HCT116 (cell line): ENCODE data around the gene SMCR8. TPM values are rescaled to one million over a fixed set of nuclear protein-coding genes. Genes with fewer than 3 reads are reported as not detected.

Experiments
- ATAC-seq: fragments of 200-7000 bp; cut with Tn5 transposase; 2 replicates; pipeline ENCODE4 v1.9.1; 2020; ENCODE audit warnings: mild to moderate bottlenecking, moderate library complexity
- BruUV-seq: library from RNA; stranded (reverse); fragments of 400-500 nt; replicated peaks from 2 replicates; lab custom pipeline; 2021; lab: Mats Ljungman, UMichigan
- CTCF ChIA-PET: fragments of 300-600 bp; sonication (Branson Sonifier 250); formaldehyde crosslinking; loops from one replicate; lab custom pipeline; 2021; ENCODE audit warnings: antibody characterized with exemption; lab: Charles Lee
- POLR2A ChIA-PET: fragments of 300-600, 350-600 bp; sonication (Branson Sonifier 250); formaldehyde crosslinking; loops from one replicate; lab custom pipeline; 2021; ENCODE audit warnings: antibody characterized with exemption; lab: Charles Lee
- RAD21 ChIA-PET, 2 experiments: fragments of 300-600 bp; sonication (Branson Sonifier 250); formaldehyde crosslinking; loops; one replicate each; lab custom pipeline; 2023; ENCODE audit warnings: low total read pairs in 2 of 2; ENCODE audit not compliant: uncharacterized antibody in 2 of 2, unreplicated experiment in 2 of 2, low non-redundant PET in 1 of 2; lab: Charles Lee
- DNase-seq: peaks from one replicate; pipeline ENCODE4 v3.0.0-alpha.2; 2010; ENCODE audit warnings: low read depth, low spot score
- H2AFZ ChIP-seq: fragments of 200-600 bp; shearing (Covaris generic), sonication (generic); 2 replicates; pipeline ENCODE4 v1.6.1; 2017; ENCODE audit warnings: low read depth, mixed run types, mixed read lengths, antibody characterized with exemption, low read length; ENCODE audit not compliant: poor library complexity, severe bottlenecking
- H3K27ac ChIP-seq: 2 replicates; pipeline ENCODE4 v1.5.1; 2012; ENCODE audit warnings: low read depth, low read length
- H3K27me3 ChIP-seq: fragments of 200-600 bp; sonication (generic); 2 replicates; pipeline ENCODE4 v1.6.1; 2016; ENCODE audit warnings: mixed run types, low read length, mixed read lengths; ENCODE audit not compliant: insufficient read depth
- H3K36me3 ChIP-seq, 2 experiments: fragments of 200-500 bp in 1 of 2; fragments of 200-600 bp in 1 of 2; sonication (Bioruptor generic) in 1 of 2; sonication (generic) in 1 of 2; 2 replicates each; pipeline versions ENCODE4 v1.5.1 to v1.6.1; 2014 to 2016; ENCODE audit warnings: low read length in 2 of 2, inconsistent platforms in 1 of 2, mixed read lengths in 1 of 2, mixed run types in 1 of 2; ENCODE audit not compliant: insufficient read depth in 2 of 2, control insufficient read depth in 1 of 2
- H3K4me1 ChIP-seq, 2 experiments: fragments of 200-600 bp in 1 of 2; sonication (generic) in 1 of 2; 2 replicates each; pipeline versions ENCODE4 v1.5.1 to v1.6.1; 2012 to 2017; ENCODE audit warnings: low read length in 2 of 2, inconsistent platforms in 1 of 2, mild to moderate bottlenecking in 1 of 2, mixed read lengths in 1 of 2, mixed run types in 1 of 2, moderate library complexity in 1 of 2; ENCODE audit not compliant: insufficient read depth in 2 of 2, control insufficient read depth in 1 of 2
- H3K4me2 ChIP-seq: fragments of 200-600 bp; sonication (generic); 2 replicates; pipeline ENCODE4 v1.6.1; 2017; ENCODE audit warnings: mixed run types, low read length, mixed read lengths
- H3K4me3 ChIP-seq, 2 experiments: fragments of 200-600 bp in 1 of 2; sonication (generic) in 1 of 2; replicated peaks in 1 of 2; 2 replicates each; pipeline ENCODE4 v1.5.1; 2011 to 2016; ENCODE audit warnings: low read length in 2 of 2, control low read depth in 1 of 2, low read depth in 1 of 2, mild to moderate bottlenecking in 1 of 2, mixed read lengths in 1 of 2, mixed run types in 1 of 2
- H3K79me2 ChIP-seq: fragments of 200-600 bp; sonication (generic); 2 replicates; pipeline ENCODE4 v1.6.1; 2017; ENCODE audit warnings: mild to moderate bottlenecking, mixed run types, low read length, moderate library complexity, mixed read lengths; ENCODE audit not compliant: insufficient read depth
- H3K9ac ChIP-seq: fragments of 200-600 bp; sonication (generic); 2 replicates; pipeline ENCODE4 v1.6.1; 2016; ENCODE audit warnings: low read length, mixed read lengths
- H3K9me2 ChIP-seq: fragments of 200-600 bp; sonication (generic), shearing (Covaris generic); 2 replicates; pipeline ENCODE4 v1.6.1; 2017; ENCODE audit warnings: mixed run types, mild to moderate bottlenecking, moderate library complexity; ENCODE audit not compliant: insufficient read depth
- H3K9me3 ChIP-seq, 2 experiments: fragments of 200-500 bp in 1 of 2; fragments of 200-600 bp in 1 of 2; sonication (Bioruptor generic) in 1 of 2; sonication (generic) in 1 of 2; 2 replicates each; pipeline ENCODE4 v1.6.1; 2014 to 2017; ENCODE audit warnings: low read length in 2 of 2, mixed read lengths in 2 of 2, inconsistent platforms in 1 of 2, low read depth in 1 of 2, mild to moderate bottlenecking in 1 of 2, mixed run types in 1 of 2, moderate library complexity in 1 of 2; ENCODE audit not compliant: control insufficient read depth in 1 of 2, insufficient read depth in 1 of 2
- H4K20me1 ChIP-seq: fragments of 200-600 bp; sonication (generic), shearing (Covaris generic); 2 replicates; pipeline ENCODE4 v1.6.1; 2017; ENCODE audit warnings: mixed run types, mild to moderate bottlenecking, moderate library complexity; ENCODE audit not compliant: insufficient read depth
- CBX3 ChIP-seq: IDR thresholded peaks from 2 replicates; pipeline ENCODE4 v1.6.1; 2012; ENCODE audit warnings: low read depth
- EGR1 ChIP-seq: IDR thresholded peaks from 2 replicates; pipeline ENCODE4 v1.6.1; 2012; ENCODE audit warnings: low read depth
- EZH2phosphoT487 ChIP-seq: fragments of 200-600 bp; IDR thresholded peaks from 2 replicates; pipeline ENCODE4 v1.6.1; 2018; ENCODE audit warnings: antibody characterized with exemption, borderline replicate concordance
- FOSL1 ChIP-seq: IDR thresholded peaks from 2 replicates; pipeline ENCODE4 v1.6.1; 2012; ENCODE audit warnings: low read depth
- JUND ChIP-seq: IDR thresholded peaks from 2 replicates; pipeline ENCODE4 v1.6.1; 2012
- POLR2A ChIP-seq: IDR thresholded peaks from 2 replicates; pipeline ENCODE4 v1.7.0; 2011; ENCODE audit warnings: borderline replicate concordance; ENCODE audit not compliant: insufficient read depth, insufficient read length; ENCODE audit errors: extremely low read depth
- RAD21 ChIP-seq: IDR thresholded peaks from 2 replicates; pipeline ENCODE4 v1.6.1; 2012; ENCODE audit warnings: low read depth, mild to moderate bottlenecking
- SIN3A ChIP-seq: IDR thresholded peaks from 2 replicates; pipeline ENCODE4 v1.6.1; 2012; ENCODE audit warnings: low read depth
- ZFX ChIP-seq: fragments of 450-650 bp; IDR thresholded peaks from 2 replicates; pipeline ENCODE4 v1.6.1; 2017
- ZNF274 ChIP-seq: fragments of 200-500 bp; sonication (Bioruptor generic); IDR thresholded peaks from 2 replicates; pipeline ENCODE4 v1.6.1; 2014; ENCODE audit warnings: mild to moderate bottlenecking, low read depth, low read length, inconsistent platforms
- intact Hi-C: fragments of 100-400 bp; cut with micrococcal nuclease; formaldehyde crosslinking; loops from 2 replicates; pipeline ENCODE4 v1.10.0; 2022
- total RNA-seq: library from RNA; stranded (reverse); gene quantifications from one replicate; pipeline ENCODE4 v1.2.1, GENCODE V29; 2021; ENCODE audit not compliant: unreplicated experiment
- TF ChIP-seq, protein P1 (sequence below), 3 experiments: fragments of 200-600 bp in 1 of 3; sonication (generic) in 1 of 3; IDR thresholded peaks in 2 of 3; conservative IDR thresholded peaks in 1 of 3; 2 replicates each; pipeline ENCODE4 v1.5.1; 2012 to 2017; ENCODE audit warnings: low read depth in 2 of 3, low read length in 2 of 3, antibody characterized with exemption in 1 of 3, borderline replicate concordance in 1 of 3, control low read depth in 1 of 3, mild to moderate bottlenecking in 1 of 3, mixed read lengths in 1 of 3, mixed run types in 1 of 3, moderate library complexity in 1 of 3; ENCODE audit not compliant: insufficient read depth in 1 of 3
- TF ChIP-seq, protein P2 (sequence below): IDR thresholded peaks from 2 replicates; pipeline ENCODE4 v1.6.1; 2011; ENCODE audit warnings: mild to moderate bottlenecking, low read length, moderate library complexity; ENCODE audit not compliant: insufficient replicate concordance; ENCODE audit errors: extremely low read depth

SMCR8 gene
- total RNA-seq, 1 experiment from 2014 or later = 12.7 TPM

DNA sequence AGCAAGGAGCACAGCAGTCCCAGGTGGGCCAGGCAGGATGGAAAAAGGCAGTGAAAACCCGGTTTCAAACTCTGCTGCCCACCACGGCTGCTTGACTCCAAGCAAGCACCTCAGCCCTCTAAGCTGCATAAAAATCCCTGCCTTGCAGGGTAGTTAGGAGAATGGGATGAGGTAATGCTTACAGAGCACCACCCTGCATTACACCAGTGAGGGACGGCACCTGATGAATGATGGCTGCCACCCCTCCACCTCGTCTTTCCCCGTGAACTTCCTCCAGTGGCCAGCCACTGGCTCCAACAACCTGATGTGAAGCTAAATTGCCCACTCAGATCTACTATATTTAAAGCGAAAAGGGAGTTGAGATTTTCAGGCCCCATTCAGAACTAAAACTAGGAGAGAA lies 33.3 kb upstream of the SMCR8 start:
- POLR2A ChIA-PET = no interaction called here

More for the DNA sequence above, 33.3 kb upstream of the SMCR8 start:
- Histone ChIP-seq H3K27me3 (no peaks in the 10 kb centered on the region), H3K36me3 (peaks cover 54 to 67% of the 10 kb centered on the region in 2 experiments), H2AFZ (no peak overlapping the region), H3K27ac (no peak overlapping the region), H3K9me2 (no peaks in the 10 kb centered on the region), H3K4me2 (no peak overlapping the region), H3K9ac (no peak overlapping the region), H3K9me3 (no peaks in the 10 kb centered on the region), H3K79me2 (no peaks in the 10 kb centered on the region; the same call in 1 of the 2 replicates), H3K4me3 (no peak overlapping the region), H4K20me1 (peaks cover 3% of the 10 kb centered on the region; the same call in 1 of the 2 replicates), H3K4me1 (peaks cover 0 to 6% of the 10 kb centered on the region in 2 experiments; a peak in 1 of 4 replicates)
- ChIA-PET CTCF (no interaction called here), RAD21 (no interaction called here)
- no peak for DNase-seq
- intact Hi-C loops = no loop called here
- TF ChIP-seq EGR1 = no peak
- TF ChIP-seq EZH2phosphoT487 = no peak
- TF ChIP-seq ZNF274 = no peak
- no peak for TF ChIP-seq RAD21
- no peak for TF ChIP-seq JUND
- no peak for TF ChIP-seq FOSL1
- TF ChIP-seq SIN3A = no peak
- TF ChIP-seq ZFX = no peak
- no peak for TF ChIP-seq CBX3
- TF ChIP-seq, protein P1, sequence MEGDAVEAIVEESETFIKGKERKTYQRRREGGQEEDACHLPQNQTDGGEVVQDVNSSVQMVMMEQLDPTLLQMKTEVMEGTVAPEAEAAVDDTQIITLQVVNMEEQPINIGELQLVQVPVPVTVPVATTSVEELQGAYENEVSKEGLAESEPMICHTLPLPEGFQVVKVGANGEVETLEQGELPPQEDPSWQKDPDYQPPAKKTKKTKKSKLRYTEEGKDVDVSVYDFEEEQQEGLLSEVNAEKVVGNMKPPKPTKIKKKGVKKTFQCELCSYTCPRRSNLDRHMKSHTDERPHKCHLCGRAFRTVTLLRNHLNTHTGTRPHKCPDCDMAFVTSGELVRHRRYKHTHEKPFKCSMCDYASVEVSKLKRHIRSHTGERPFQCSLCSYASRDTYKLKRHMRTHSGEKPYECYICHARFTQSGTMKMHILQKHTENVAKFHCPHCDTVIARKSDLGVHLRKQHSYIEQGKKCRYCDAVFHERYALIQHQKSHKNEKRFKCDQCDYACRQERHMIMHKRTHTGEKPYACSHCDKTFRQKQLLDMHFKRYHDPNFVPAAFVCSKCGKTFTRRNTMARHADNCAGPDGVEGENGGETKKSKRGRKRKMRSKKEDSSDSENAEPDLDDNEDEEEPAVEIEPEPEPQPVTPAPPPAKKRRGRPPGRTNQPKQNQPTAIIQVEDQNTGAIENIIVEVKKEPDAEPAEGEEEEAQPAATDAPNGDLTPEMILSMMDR (IDR thresholded peaks at IDR 0.05 in 2 of 3, conservative IDR thresholded peaks at IDR 0.05 in 1 of 3; ENCODE audit: borderline replicate concordance in 1 of 3, insufficient read depth in 1 of 3, low read depth in 2 of 3, low read length in 2 of 3) = no peak
- TF ChIP-seq, protein P2, sequence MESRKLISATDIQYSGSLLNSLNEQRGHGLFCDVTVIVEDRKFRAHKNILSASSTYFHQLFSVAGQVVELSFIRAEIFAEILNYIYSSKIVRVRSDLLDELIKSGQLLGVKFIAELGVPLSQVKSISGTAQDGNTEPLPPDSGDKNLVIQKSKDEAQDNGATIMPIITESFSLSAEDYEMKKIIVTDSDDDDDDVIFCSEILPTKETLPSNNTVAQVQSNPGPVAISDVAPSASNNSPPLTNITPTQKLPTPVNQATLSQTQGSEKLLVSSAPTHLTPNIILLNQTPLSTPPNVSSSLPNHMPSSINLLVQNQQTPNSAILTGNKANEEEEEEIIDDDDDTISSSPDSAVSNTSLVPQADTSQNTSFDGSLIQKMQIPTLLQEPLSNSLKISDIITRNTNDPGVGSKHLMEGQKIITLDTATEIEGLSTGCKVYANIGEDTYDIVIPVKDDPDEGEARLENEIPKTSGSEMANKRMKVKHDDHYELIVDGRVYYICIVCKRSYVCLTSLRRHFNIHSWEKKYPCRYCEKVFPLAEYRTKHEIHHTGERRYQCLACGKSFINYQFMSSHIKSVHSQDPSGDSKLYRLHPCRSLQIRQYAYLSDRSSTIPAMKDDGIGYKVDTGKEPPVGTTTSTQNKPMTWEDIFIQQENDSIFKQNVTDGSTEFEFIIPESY = no peak
- no peak for TF ChIP-seq POLR2A
- ATAC-seq = no peak
- BruUV-seq = no TSS peak
